Measurements from ENCODE around the gene DHCR24. TPM values are rescaled to one million over a fixed set of nuclear protein-coding genes. Genes with fewer than 3 reads are reported as not detected.

Gene DHCR24, protein sequence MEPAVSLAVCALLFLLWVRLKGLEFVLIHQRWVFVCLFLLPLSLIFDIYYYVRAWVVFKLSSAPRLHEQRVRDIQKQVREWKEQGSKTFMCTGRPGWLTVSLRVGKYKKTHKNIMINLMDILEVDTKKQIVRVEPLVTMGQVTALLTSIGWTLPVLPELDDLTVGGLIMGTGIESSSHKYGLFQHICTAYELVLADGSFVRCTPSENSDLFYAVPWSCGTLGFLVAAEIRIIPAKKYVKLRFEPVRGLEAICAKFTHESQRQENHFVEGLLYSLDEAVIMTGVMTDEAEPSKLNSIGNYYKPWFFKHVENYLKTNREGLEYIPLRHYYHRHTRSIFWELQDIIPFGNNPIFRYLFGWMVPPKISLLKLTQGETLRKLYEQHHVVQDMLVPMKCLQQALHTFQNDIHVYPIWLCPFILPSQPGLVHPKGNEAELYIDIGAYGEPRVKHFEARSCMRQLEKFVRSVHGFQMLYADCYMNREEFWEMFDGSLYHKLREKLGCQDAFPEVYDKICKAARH
- 137 and 154 TPM in 2 replicates for total RNA-seq

DNA sequence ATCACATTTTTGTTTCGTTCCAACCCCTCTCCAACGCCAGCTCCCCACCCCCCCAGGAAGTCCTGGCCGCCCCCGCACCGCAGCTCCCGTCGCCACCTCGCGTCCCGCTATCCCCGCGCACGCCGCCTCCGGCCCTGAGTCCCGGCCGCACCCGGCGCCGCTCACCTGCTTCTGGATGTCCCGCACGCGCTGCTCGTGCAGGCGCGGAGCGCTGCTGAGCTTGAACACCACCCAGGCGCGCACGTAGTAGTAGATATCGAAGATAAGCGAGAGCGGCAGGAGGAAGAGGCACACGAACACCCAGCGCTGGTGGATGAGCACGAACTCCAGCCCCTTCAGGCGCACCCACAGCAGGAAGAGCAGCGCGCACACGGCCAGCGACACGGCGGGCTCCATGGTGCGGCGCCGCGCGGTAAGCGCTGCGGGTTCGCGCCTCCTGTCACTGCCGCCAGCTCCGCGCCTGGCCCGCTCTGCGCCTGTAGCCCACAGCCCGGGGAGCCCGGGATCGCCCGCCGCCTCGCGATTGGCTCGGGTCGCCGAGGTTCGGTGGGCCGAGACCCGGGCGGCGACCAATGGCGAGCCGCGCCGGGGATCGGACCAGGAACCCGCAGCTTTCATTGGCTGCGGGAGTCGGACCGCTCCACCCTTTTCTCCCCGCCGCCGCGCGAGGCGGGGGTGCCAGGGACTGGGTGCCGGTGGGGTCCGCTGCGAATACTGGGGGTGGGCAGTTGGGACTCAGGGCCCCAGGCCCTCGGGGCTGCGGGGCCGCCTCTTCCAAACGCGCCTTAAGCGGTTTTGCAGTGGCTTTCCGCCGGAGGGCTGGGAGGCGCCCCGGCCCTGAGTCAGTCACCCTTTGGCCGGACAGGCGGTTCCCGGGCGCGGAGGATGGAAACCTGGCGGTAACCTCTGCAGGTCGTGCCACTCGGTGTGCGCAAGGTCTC is at the start of gene DHCR24:
TSS of gene DHCR24 (minus strand) at position 472 of the 941 bp plus-strand sequence. CDS start at position 396, 76 bp downstream.

DNA sequence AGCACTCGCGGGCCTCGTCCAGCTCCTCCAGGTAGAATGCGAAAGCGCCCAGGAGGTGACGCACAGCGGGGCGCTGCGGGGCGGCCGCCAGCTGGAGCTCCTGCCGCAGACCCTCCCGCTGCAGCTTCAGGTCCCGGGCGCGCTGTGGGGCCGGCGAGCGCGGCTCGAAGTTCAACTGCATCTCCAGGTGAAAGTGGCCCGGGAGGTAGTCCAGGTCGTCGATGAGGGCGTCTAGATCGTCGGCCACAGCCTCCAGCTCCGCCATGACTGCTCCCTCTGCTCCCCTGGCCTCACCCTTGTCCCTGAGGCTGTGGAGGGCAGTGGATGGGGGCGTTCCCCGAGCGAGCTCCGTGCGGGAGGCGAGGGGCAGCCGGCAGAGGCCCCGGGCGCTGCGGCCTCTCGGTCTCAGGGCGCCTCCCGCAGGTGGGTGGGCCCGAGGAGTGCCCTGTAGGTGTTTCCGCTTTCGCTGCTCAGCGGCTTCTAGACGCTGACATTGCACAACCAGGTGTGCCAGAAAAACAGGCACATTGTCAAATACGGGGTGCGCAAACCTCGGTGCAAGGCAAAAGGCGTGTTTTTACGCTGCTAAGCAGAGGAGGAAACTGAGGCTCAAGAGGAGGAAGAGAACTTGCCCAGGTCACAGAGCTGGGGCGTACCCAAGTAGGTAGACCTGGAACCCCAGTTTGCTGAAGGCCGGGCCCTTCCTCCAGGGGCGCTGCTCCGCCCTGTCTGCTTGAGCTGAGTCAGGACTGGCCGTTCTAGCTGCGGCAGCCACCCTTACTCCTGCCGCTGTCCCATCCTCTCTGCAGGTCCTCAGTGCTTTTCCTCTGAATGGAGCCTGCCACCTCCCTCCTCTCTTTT is 85.9 kb downstream of the DHCR24 start, which contains the start of gene TTC22:
TSS of gene TTC22 (minus strand) at position 425 of the 861 bp plus-strand sequence. CDS start at position 265, 160 bp downstream.

Other genes starting within 250 kb of the DHCR24 start
- 1.3 and 2.5 TPM in 2 replicates for gene MROH7, start 245.4 kb downstream of the DHCR24 start, total RNA-seq
- 36.8 and 37.6 TPM in 2 replicates for gene TTC4, start 171.3 kb downstream of the DHCR24 start, total RNA-seq
- 4.3 and 5.7 TPM in 2 replicates for gene PARS2, start 122.7 kb downstream of the DHCR24 start, total RNA-seq
- under 0.01 TPM in 1 of 2 replicates, not detected in the other for gene TTC22, start 85.9 kb downstream of the DHCR24 start, total RNA-seq
- gene TMEM61, start 93.4 kb upstream of the DHCR24 start, total RNA-seq = 0.11 TPM in 1 of 2 replicates, not detected in the other
- not detected in 2 replicates for gene BSND, start 111.7 kb upstream of the DHCR24 start, total RNA-seq
- gene PCSK9, start 152.4 kb upstream of the DHCR24 start, total RNA-seq = 0.26 and 0.86 TPM in 2 replicates

All from articular chondrocyte of knee joint (primary cell).